Measurements from ENCODE around the gene FAM83G.

The FAM83G gene

GRCh38 chr17:19020016-19020415, 15.5 kb upstream of the FAM83G start:
- POLR2A ChIA-PET: interaction anchor here (1.6 kb wide), 1 partner anchor 9 kb away, joined by 4 read pairs; no protein-coding TSS in a partner anchor
- no peak for DNase-seq (ENCODE audit: extremely low spot score)
- TF ChIP-seq TARDBP (IDR thresholded peaks at IDR 0.05) (no peak), ZNF384 (IDR thresholded peaks at IDR 0.05) (no peak), HDGF (IDR thresholded peaks at IDR 0.05; ENCODE audit: borderline replicate concordance) (no peak), ELF4 (IDR thresholded peaks at IDR 0.05) (no peak), L3MBTL2 (conservative IDR thresholded peaks at IDR 0.05) (no peak), FOXM1 (IDR thresholded peaks at IDR 0.05; ENCODE audit: borderline replicate concordance) (no peak), LEF1 (IDR thresholded peaks at IDR 0.05; ENCODE audit: borderline replicate concordance) (no peak), FOXA1 (IDR thresholded peaks at IDR 0.05) (no peak), PKNOX1 (IDR thresholded peaks at IDR 0.05) (no peak)
- CTCF ChIA-PET: no interaction called here

- DNase-seq (ENCODE audit: extremely low spot score): no peak
- no peak for TF ChIP-seq L3MBTL2 (conservative IDR thresholded peaks at IDR 0.05)
- TF ChIP-seq SP1 (IDR thresholded peaks at IDR 0.05): no peak
- ChIA-PET POLR2A (interaction anchor here (1.2 kb wide), 1 partner anchor 15 kb away, joined by 3 read pairs; the partner anchor contains the start of gene FAM83G), CTCF (no interaction called here)
Observed at GRCh38 chr17:19019041-19019941, 14.7 kb upstream of the FAM83G start.

GRCh38 chr17:19018600-19018950, 14.0 kb upstream of the FAM83G start:
- TF ChIP-seq SUZ12 (IDR thresholded peaks at IDR 0.05) (no peak), TARDBP (IDR thresholded peaks at IDR 0.05) (no peak), SP1 (IDR thresholded peaks at IDR 0.05) (no peak), L3MBTL2 (conservative IDR thresholded peaks at IDR 0.05) (no peak), BHLHE40 (IDR thresholded peaks at IDR 0.05; ENCODE audit: borderline replicate concordance) (no peak), PKNOX1 (IDR thresholded peaks at IDR 0.05) (no peak)
- DNase-seq (ENCODE audit: extremely low spot score): no peak
- CTCF ChIA-PET: no interaction called here
- POLR2A ChIA-PET: interaction anchor here (1.2 kb wide), 1 partner anchor 14 kb away, joined by 3 read pairs; the partner anchor contains the start of gene FAM83G

GRCh38 chr17:19017804-19018599, 13.4 kb upstream of the FAM83G start:
- ChIA-PET CTCF (no interaction called here), POLR2A (no interaction called here)
- DNase-seq (ENCODE audit: extremely low spot score): no peak
- TF ChIP-seq LEF1 (IDR thresholded peaks at IDR 0.05; ENCODE audit: borderline replicate concordance): no peak
- TF ChIP-seq PKNOX1 (IDR thresholded peaks at IDR 0.05): no peak
- TF ChIP-seq NFRKB (IDR thresholded peaks at IDR 0.05): no peak
- no peak for TF ChIP-seq ARNT (IDR thresholded peaks at IDR 0.05)
- no peak for TF ChIP-seq CTBP1 (IDR thresholded peaks at IDR 0.05; ENCODE audit: borderline replicate concordance)
- TF ChIP-seq ELF4 (IDR thresholded peaks at IDR 0.05): no peak
- no peak for TF ChIP-seq SP1 (IDR thresholded peaks at IDR 0.05)
- no peak for TF ChIP-seq SUZ12 (IDR thresholded peaks at IDR 0.05)
- no peak for TF ChIP-seq BHLHE40 (IDR thresholded peaks at IDR 0.05; ENCODE audit: borderline replicate concordance)
- no peak for TF ChIP-seq FOXM1 (IDR thresholded peaks at IDR 0.05; ENCODE audit: borderline replicate concordance)

- TF ChIP-seq LEF1 (IDR thresholded peaks at IDR 0.05; ENCODE audit: borderline replicate concordance) (no peak), FOXM1 (IDR thresholded peaks at IDR 0.05; ENCODE audit: borderline replicate concordance) (no peak), FOXA1 (IDR thresholded peaks at IDR 0.05) (no peak), CTBP1 (IDR thresholded peaks at IDR 0.05; ENCODE audit: borderline replicate concordance) (no peak), TARDBP (IDR thresholded peaks at IDR 0.05) (no peak), SP1 (IDR thresholded peaks at IDR 0.05) (no peak), PKNOX1 (IDR thresholded peaks at IDR 0.05) (no peak), ELF4 (IDR thresholded peaks at IDR 0.05) (no peak), ARNT (IDR thresholded peaks at IDR 0.05) (no peak), SUZ12 (IDR thresholded peaks at IDR 0.05) (no peak), FOXK2 (IDR thresholded peaks at IDR 0.05) (no peak)
- no peak for DNase-seq (ENCODE audit: extremely low spot score)
- ChIA-PET POLR2A (no interaction called here), CTCF (no interaction called here)
Observed at GRCh38 chr17:19017401-19017800, 12.8 kb upstream of the FAM83G start.

- POLR2A ChIA-PET: interaction anchor here (0.9 kb wide), 1 partner anchor 12 kb away, joined by 4 read pairs; the partner anchor contains the start of gene FAM83G
- CTCF ChIA-PET: interaction anchor here (0.6 kb wide), 1 partner anchor 56 kb away, joined by 4 read pairs; no protein-coding TSS in a partner anchor
- TF ChIP-seq LEF1 (IDR thresholded peaks at IDR 0.05; ENCODE audit: borderline replicate concordance) (no peak), CTBP1 (IDR thresholded peaks at IDR 0.05; ENCODE audit: borderline replicate concordance) (no peak), ZNF384 (IDR thresholded peaks at IDR 0.05) (no peak), L3MBTL2 (conservative IDR thresholded peaks at IDR 0.05) (no peak), PKNOX1 (IDR thresholded peaks at IDR 0.05) (no peak), HDGF (IDR thresholded peaks at IDR 0.05; ENCODE audit: borderline replicate concordance) (no peak), FOXK2 (IDR thresholded peaks at IDR 0.05) (no peak), ELF4 (IDR thresholded peaks at IDR 0.05) (no peak), TARDBP (IDR thresholded peaks at IDR 0.05) (no peak), BHLHE40 (IDR thresholded peaks at IDR 0.05; ENCODE audit: borderline replicate concordance) (no peak), SUZ12 (IDR thresholded peaks at IDR 0.05) (no peak), FOXM1 (IDR thresholded peaks at IDR 0.05; ENCODE audit: borderline replicate concordance) (no peak), FOXA1 (IDR thresholded peaks at IDR 0.05) (no peak), NFRKB (IDR thresholded peaks at IDR 0.05) (no peak), SP1 (IDR thresholded peaks at IDR 0.05) (no peak), ARNT (IDR thresholded peaks at IDR 0.05) (no peak)
- DNase-seq (ENCODE audit: extremely low spot score): no peak
Observed at GRCh38 chr17:19016881-19017280, 12.3 kb upstream of the FAM83G start.

All from HEK293T (cell line).